Esophagus squamous epithelium (tissue), 4 donors: ENCODE results near the gene RCVRN.

ENCODE experiments used
- CTCF ChIP-seq, 6 experiments: fragments of 450-650 bp in 4 of 6; fragments of 200-600 bp in 2 of 6; sonication (generic) in 2 of 6; IDR thresholded peaks; one replicate each; pipeline ENCODE4 v1.5.1; 2016 to 2019; ENCODE audit warnings: antibody characterized with exemption in 6 of 6, mild to moderate bottlenecking in 4 of 6, moderate library complexity in 4 of 6
- POLR2A ChIP-seq, 4 donors: fragments of 450-650 bp; IDR thresholded peaks; one replicate each; pipeline ENCODE4 v1.6.1; 2017; ENCODE audit warnings: antibody characterized with exemption in 4 of 4, mild to moderate bottlenecking in 4 of 4, moderate library complexity in 3 of 4

- TF ChIP-seq CTCF (IDR thresholded peaks at IDR 0.05) (no peak), POLR2A (IDR thresholded peaks at IDR 0.05) (no peak)
Measured at GRCh38 chr17:9907883-9908648, 3.0 kb upstream of the RCVRN start.
